NCI-H2196 treated with DMSO at 0.1 percent for 48 hours (cell line): ENCODE results near the gene GRIK3.

ENCODE experiments used
- DNase-seq: peaks from one replicate; lab custom pipeline; 2025; ENCODE audit not compliant: unreplicated experiment; lab: John Stamatoyannopoulos, UW

Gene GRIK3

GRCh38 chr1:36881541-36881940 is 152.8 kb downstream of the GRIK3 start:
- DNase-seq, result no peak

- no peak for DNase-seq
Measured at GRCh38 chr1:36881068-36881405, 153.3 kb downstream of the GRIK3 start.

- no peak for DNase-seq
Measured at GRCh38 chr1:36880155-36881067, 153.9 kb downstream of the GRIK3 start.

- no peak for DNase-seq
Measured at GRCh38 chr1:36879613-36880012, 154.7 kb downstream of the GRIK3 start.

- DNase-seq, result no peak
Measured at GRCh38 chr1:36876990-36877389, 157.3 kb downstream of the GRIK3 start.

GRCh38 chr1:36874271-36875060 is 159.8 kb downstream of the GRIK3 start:
- no peak for DNase-seq

GRCh38 chr1:36872858-36873257 is 161.5 kb downstream of the GRIK3 start:
- no peak for DNase-seq

GRCh38 chr1:36872126-36872754 is 162.1 kb downstream of the GRIK3 start:
- DNase-seq, result no peak

- DNase-seq, result no peak
Measured at GRCh38 chr1:36871146-36871971, 163.0 kb downstream of the GRIK3 start.

GRCh38 chr1:36869826-36870225 is 164.5 kb downstream of the GRIK3 start:
- DNase-seq, result no peak

- no peak for DNase-seq
Measured at GRCh38 chr1:36869054-36869453, 165.3 kb downstream of the GRIK3 start.

- DNase-seq, result no peak
Measured at GRCh38 chr1:36867575-36867974, 166.7 kb downstream of the GRIK3 start.

- DNase-seq, result no peak
Measured at GRCh38 chr1:36866169-36866814, 168.0 kb downstream of the GRIK3 start.

- DNase-seq, result no peak
Measured at GRCh38 chr1:36865602-36865900, 168.8 kb downstream of the GRIK3 start.

GRCh38 chr1:36864823-36865601 is 169.3 kb downstream of the GRIK3 start:
- no peak for DNase-seq

GRCh38 chr1:36864182-36864822 is 170.0 kb downstream of the GRIK3 start:
- no peak for DNase-seq

GRCh38 chr1:36863500-36863899 is 170.8 kb downstream of the GRIK3 start:
- no peak for DNase-seq

- DNase-seq, result no peak
Measured at GRCh38 chr1:36863061-36863460, 171.3 kb downstream of the GRIK3 start.

- DNase-seq, result no peak
Measured at GRCh38 chr1:36861375-36861774, 172.9 kb downstream of the GRIK3 start.
